Measurements from ENCODE around the gene PUM2.

Gene PUM2

DNA sequence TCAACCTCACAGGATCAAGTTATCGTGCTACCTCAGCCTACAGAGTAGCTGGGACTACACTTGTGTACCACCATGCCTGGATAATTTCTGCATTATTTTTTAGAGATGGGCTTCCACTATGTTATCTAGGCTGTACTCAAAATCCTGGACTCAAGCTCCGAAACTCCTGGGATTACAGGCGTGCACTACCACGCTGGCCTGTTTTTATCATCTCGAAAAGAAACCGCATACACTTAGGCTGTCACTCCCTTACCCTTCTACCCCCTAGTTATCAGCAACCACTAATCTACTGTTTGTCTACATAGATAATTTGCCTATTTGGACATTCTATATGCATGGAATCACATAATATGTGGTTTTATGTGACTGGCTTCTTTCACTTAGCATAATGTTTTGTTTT is 8.5 kb upstream of the PUM2 start:
- no peak for FAIRE-seq
- DNase-seq (ENCODE audit: insufficient read length, low spot score) = no peak
- TF ChIP-seq TAF1 (IDR thresholded peaks at IDR 0.05; ENCODE audit: low read depth, low read length) = no peak
- no peak for TF ChIP-seq POLR2A (IDR thresholded peaks at IDR 0.05; ENCODE audit: low read depth, low read length)
- TF ChIP-seq SPI1 (IDR thresholded peaks at IDR 0.05; ENCODE audit: low read depth, low read length) = no peak
- no peak for TF ChIP-seq POU2F2 (IDR thresholded peaks at IDR 0.05; ENCODE audit: low read depth, low read length)
- TF ChIP-seq PAX5 (IDR thresholded peaks at IDR 0.05; ENCODE audit: insufficient read depth, low read length, severe bottlenecking) = no peak
- TF ChIP-seq POLR2AphosphoS5 (IDR thresholded peaks at IDR 0.05; ENCODE audit: low read depth, low read length) = no peak

DNA sequence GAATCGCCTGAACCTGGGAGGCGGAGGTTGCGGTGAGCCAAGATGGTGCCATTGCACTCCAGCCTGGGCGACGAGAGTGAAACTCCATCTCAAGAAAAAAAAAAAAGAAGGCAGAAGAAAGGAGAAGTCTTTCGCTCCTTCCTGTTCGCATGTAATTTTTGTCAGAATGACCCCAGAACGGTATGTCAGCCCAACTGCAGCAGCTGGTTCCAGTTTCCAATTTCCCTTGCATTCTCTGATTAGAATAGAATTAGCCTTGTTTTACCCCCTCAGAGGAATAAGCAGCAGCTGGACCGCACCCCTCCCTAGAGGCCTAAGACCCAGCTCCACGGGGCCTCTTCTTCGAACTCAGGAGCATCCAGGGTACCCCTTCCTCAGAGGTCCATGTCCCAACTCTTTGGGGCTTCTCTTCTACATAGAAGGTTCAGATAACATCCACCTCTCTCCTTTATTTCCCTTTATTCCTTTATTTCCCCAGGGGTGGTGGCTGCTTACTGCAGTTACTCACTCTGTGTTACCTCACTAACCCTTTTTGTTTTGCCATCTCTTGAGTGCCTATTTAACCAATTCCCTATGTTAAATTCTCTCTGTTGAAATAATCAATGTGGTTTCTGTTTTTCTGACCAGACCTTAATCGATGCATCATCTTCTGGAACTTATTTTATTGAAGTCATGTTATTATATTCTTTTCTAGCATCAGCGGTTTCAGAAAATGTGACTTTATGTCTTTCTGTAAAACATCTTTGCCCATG is 7.2 kb upstream of the PUM2 start:
- FAIRE-seq (no peak), DNase-seq (ENCODE audit: insufficient read length, low spot score) (no peak)
- TF ChIP-seq POLR2A (IDR thresholded peaks at IDR 0.05; ENCODE audit: low read depth, low read length) = no peak
- no peak for TF ChIP-seq SPI1 (IDR thresholded peaks at IDR 0.05; ENCODE audit: low read depth, low read length)
- no peak for TF ChIP-seq PAX5 (IDR thresholded peaks at IDR 0.05; ENCODE audit: insufficient read depth, low read length, severe bottlenecking)
- TF ChIP-seq POU2F2 (IDR thresholded peaks at IDR 0.05; ENCODE audit: low read depth, low read length) = no peak
- TF ChIP-seq POLR2AphosphoS5 (IDR thresholded peaks at IDR 0.05; ENCODE audit: low read depth, low read length) = no peak
- no peak for TF ChIP-seq TAF1 (IDR thresholded peaks at IDR 0.05; ENCODE audit: low read depth, low read length)

- DNase-seq (ENCODE audit: insufficient read length, low spot score) = no peak
- no peak for TF ChIP-seq PAX5 (IDR thresholded peaks at IDR 0.05; ENCODE audit: insufficient read depth, low read length, severe bottlenecking)
- TF ChIP-seq TAF1 (IDR thresholded peaks at IDR 0.05; ENCODE audit: low read depth, low read length) = no peak
- no peak for TF ChIP-seq SPI1 (IDR thresholded peaks at IDR 0.05; ENCODE audit: low read depth, low read length)
- TF ChIP-seq POLR2A (IDR thresholded peaks at IDR 0.05; ENCODE audit: low read depth, low read length) = no peak
- no peak for TF ChIP-seq POU2F2 (IDR thresholded peaks at IDR 0.05; ENCODE audit: low read depth, low read length)
- no peak for TF ChIP-seq POLR2AphosphoS5 (IDR thresholded peaks at IDR 0.05; ENCODE audit: low read depth, low read length)
- FAIRE-seq = no peak
Measured at GRCh38 chr2:20356042-20356441, 5.4 kb upstream of the PUM2 start.

- TF ChIP-seq POU2F2 (IDR thresholded peaks at IDR 0.05; ENCODE audit: low read depth, low read length) = no peak
- TF ChIP-seq POLR2AphosphoS5 (IDR thresholded peaks at IDR 0.05; ENCODE audit: low read depth, low read length) = no peak
- TF ChIP-seq TAF1 (IDR thresholded peaks at IDR 0.05; ENCODE audit: low read depth, low read length) = no peak
- no peak for TF ChIP-seq PAX5 (IDR thresholded peaks at IDR 0.05; ENCODE audit: insufficient read depth, low read length, severe bottlenecking)
- TF ChIP-seq SPI1 (IDR thresholded peaks at IDR 0.05; ENCODE audit: low read depth, low read length) = no peak
- TF ChIP-seq POLR2A (IDR thresholded peaks at IDR 0.05; ENCODE audit: low read depth, low read length) = no peak
- DNase-seq (ENCODE audit: insufficient read length, low spot score) = no peak
- no peak for FAIRE-seq
Measured at GRCh38 chr2:20355131-20355530, 4.5 kb upstream of the PUM2 start.

DNA sequence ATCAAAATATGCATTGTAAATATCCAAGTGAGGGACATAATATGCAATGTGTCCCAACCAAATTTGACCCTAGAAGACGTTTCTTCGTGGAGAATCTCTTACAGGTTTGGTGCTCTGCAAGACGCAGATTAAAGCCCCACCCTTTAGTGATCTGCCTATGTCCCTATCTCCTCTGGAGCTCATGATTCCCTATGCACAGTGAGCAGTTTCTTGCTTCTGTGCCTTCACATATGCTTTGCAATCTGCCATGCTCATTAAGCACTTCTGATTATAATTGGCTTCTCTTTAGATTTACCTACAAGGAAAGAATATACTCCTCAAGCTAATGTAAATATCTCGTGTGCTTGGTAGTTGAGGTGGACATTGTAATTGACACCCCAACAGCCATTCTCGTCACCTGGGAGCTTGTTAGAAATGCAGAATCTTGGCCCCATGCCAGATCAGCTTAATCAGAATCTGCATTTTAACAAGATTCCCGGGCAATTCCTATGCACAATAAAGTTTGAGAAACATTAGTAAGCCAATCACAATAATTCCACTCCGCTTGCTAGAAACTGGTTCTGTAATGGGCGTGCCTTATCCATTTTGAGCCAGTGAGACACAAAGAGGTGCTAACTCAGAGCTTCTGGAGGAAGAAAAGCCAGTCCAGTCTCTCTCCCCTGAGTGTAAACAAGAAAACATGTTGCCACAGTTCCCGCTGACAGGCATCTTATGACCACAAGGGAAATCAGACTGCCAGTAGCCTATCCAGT is 2.8 kb upstream of the PUM2 start:
- DNase-seq (ENCODE audit: insufficient read length, low spot score) = no peak
- FAIRE-seq = no peak
- TF ChIP-seq POU2F2 (IDR thresholded peaks at IDR 0.05; ENCODE audit: low read depth, low read length) (no peak), TAF1 (IDR thresholded peaks at IDR 0.05; ENCODE audit: low read depth, low read length) (no peak), POLR2A (IDR thresholded peaks at IDR 0.05; ENCODE audit: low read depth, low read length) (no peak), PAX5 (IDR thresholded peaks at IDR 0.05; ENCODE audit: insufficient read depth, low read length, severe bottlenecking) (no peak), SPI1 (IDR thresholded peaks at IDR 0.05; ENCODE audit: low read depth, low read length) (no peak), POLR2AphosphoS5 (IDR thresholded peaks at IDR 0.05; ENCODE audit: low read depth, low read length) (no peak)

- FAIRE-seq = no peak
- no peak for TF ChIP-seq PAX5 (IDR thresholded peaks at IDR 0.05; ENCODE audit: insufficient read depth, low read length, severe bottlenecking)
- TF ChIP-seq POU2F2 (IDR thresholded peaks at IDR 0.05; ENCODE audit: low read depth, low read length) = no peak
- no peak for TF ChIP-seq POLR2A (IDR thresholded peaks at IDR 0.05; ENCODE audit: low read depth, low read length)
- TF ChIP-seq POLR2AphosphoS5 (IDR thresholded peaks at IDR 0.05; ENCODE audit: low read depth, low read length) = no peak
- TF ChIP-seq TAF1 (IDR thresholded peaks at IDR 0.05; ENCODE audit: low read depth, low read length) = no peak
- DNase-seq (ENCODE audit: insufficient read length, low spot score) = no peak
Measured at GRCh38 chr2:20352581-20353216, 2.1 kb upstream of the PUM2 start.

GRCh38 chr2:20352230-20352578 is 1.6 kb upstream of the PUM2 start:
- no peak for DNase-seq (ENCODE audit: insufficient read length, low spot score)
- TF ChIP-seq SPI1 (IDR thresholded peaks at IDR 0.05; ENCODE audit: low read depth, low read length) (no peak), POLR2AphosphoS5 (IDR thresholded peaks at IDR 0.05; ENCODE audit: low read depth, low read length) (no peak), POU2F2 (IDR thresholded peaks at IDR 0.05; ENCODE audit: low read depth, low read length) (no peak), TAF1 (IDR thresholded peaks at IDR 0.05; ENCODE audit: low read depth, low read length) (no peak), PAX5 (IDR thresholded peaks at IDR 0.05; ENCODE audit: insufficient read depth, low read length, severe bottlenecking) (no peak), POLR2A (IDR thresholded peaks at IDR 0.05; ENCODE audit: low read depth, low read length) (no peak)
- no peak for FAIRE-seq

GRCh38 chr2:20351555-20352229 is 1.0 kb upstream of the PUM2 start:
- FAIRE-seq (no peak), DNase-seq (ENCODE audit: insufficient read length, low spot score) (no peak)
- TF ChIP-seq POLR2A (IDR thresholded peaks at IDR 0.05; ENCODE audit: low read depth, low read length) (no peak), POU2F2 (IDR thresholded peaks at IDR 0.05; ENCODE audit: low read depth, low read length) (no peak), TAF1 (IDR thresholded peaks at IDR 0.05; ENCODE audit: low read depth, low read length) (no peak), PAX5 (IDR thresholded peaks at IDR 0.05; ENCODE audit: insufficient read depth, low read length, severe bottlenecking) (no peak), SPI1 (IDR thresholded peaks at IDR 0.05; ENCODE audit: low read depth, low read length) (no peak), POLR2AphosphoS5 (IDR thresholded peaks at IDR 0.05; ENCODE audit: low read depth, low read length) (no peak)
